ENCODE data around the gene ALDH1L1. TPM values are rescaled to one million over a fixed set of nuclear protein-coding genes. Genes with fewer than 3 reads are reported as not detected.

ALDH1L1 gene
- total and polyA plus RNA-seq, 2 of the 13 experiments (the other 11 are each of a cell fraction or from before 2014, with no cell fraction given): 11.2 to 28.7 TPM

DNA sequence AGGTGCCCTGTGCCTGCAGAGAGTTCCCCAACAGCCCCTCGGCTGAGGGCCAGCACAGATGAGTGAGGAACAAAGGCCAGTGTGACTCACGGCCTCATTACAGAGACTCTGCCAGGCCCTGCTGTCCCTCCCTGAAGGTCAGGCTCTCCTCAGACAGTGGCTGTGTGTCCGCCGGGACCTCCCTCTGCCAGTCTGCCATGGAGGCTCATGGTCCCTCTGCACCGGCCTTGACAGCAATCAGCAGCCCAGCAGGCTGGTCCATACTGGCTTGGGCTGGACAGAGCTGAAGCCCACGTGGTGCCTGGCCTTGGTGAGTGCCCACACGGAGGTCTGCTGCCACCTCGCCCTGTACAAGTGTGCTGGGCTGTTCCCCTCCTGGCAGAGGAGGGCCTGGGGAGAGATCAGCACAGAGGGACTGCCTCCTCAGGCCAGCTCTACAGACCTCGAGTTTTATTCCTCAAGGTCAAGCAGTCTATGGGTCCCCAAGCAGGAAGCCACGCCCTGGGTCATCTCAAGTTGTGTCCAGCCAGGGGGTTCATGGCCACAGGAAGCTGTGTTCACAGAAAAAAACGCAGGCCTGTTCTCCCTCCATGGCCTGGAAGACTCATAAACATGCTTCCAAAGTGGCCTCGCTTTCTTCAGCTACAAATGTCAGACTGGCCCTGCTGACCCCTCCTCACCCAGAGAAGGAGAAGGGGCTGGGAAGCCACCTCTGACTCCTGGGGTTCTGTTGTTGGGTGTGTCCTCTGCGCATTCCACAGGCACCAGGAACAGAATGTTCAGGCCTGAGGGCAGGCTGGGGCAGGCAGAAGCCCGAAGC lies 123.5 kb downstream of the ALDH1L1 start (continued):
- TF ChIP-seq ZNF34 (CRISPR knock-in tag; IDR thresholded peaks at IDR 0.05; ENCODE audit: borderline replicate concordance): no peak
- no peak for TF ChIP-seq PHB2 (IDR thresholded peaks at IDR 0.05; ENCODE audit: partially characterized antibody)
- TF ChIP-seq, protein P1, sequence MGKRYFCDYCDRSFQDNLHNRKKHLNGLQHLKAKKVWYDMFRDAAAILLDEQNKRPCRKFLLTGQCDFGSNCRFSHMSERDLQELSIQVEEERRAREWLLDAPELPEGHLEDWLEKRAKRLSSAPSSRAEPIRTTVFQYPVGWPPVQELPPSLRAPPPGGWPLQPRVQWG (CRISPR knock-in tag; IDR thresholded peaks at IDR 0.05; ENCODE audit: borderline replicate concordance, low read depth): no peak
- TF ChIP-seq ELF1 (CRISPR knock-in tag; IDR thresholded peaks at IDR 0.05): no peak
- no peak for TF ChIP-seq ZNF552 (CRISPR knock-in tag; IDR thresholded peaks at IDR 0.05; ENCODE audit: borderline replicate concordance)
- TF ChIP-seq, protein P2, sequence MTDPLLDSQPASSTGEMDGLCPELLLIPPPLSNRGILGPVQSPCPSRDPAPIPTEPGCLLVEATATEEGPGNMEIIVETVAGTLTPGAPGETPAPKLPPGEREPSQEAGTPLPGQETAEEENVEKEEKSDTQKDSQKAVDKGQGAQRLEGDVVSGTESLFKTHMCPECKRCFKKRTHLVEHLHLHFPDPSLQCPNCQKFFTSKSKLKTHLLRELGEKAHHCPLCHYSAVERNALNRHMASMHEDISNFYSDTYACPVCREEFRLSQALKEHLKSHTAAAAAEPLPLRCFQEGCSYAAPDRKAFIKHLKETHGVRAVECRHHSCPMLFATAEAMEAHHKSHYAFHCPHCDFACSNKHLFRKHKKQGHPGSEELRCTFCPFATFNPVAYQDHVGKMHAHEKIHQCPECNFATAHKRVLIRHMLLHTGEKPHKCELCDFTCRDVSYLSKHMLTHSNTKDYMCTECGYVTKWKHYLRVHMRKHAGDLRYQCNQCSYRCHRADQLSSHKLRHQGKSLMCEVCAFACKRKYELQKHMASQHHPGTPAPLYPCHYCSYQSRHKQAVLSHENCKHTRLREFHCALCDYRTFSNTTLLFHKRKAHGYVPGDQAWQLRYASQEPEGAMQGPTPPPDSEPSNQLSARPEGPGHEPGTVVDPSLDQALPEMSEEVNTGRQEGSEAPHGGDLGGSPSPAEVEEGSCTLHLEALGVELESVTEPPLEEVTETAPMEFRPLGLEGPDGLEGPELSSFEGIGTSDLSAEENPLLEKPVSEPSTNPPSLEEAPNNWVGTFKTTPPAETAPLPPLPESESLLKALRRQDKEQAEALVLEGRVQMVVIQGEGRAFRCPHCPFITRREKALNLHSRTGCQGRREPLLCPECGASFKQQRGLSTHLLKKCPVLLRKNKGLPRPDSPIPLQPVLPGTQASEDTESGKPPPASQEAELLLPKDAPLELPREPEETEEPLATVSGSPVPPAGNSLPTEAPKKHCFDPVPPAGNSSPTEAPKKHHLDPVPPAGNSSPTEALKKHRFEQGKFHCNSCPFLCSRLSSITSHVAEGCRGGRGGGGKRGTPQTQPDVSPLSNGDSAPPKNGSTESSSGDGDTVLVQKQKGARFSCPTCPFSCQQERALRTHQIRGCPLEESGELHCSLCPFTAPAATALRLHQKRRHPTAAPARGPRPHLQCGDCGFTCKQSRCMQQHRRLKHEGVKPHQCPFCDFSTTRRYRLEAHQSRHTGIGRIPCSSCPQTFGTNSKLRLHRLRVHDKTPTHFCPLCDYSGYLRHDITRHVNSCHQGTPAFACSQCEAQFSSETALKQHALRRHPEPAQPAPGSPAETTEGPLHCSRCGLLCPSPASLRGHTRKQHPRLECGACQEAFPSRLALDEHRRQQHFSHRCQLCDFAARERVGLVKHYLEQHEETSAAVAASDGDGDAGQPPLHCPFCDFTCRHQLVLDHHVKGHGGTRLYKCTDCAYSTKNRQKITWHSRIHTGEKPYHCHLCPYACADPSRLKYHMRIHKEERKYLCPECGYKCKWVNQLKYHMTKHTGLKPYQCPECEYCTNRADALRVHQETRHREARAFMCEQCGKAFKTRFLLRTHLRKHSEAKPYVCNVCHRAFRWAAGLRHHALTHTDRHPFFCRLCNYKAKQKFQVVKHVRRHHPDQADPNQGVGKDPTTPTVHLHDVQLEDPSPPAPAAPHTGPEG (CRISPR knock-in tag; IDR thresholded peaks at IDR 0.05): peak; percentile 27; the same call in 1 of the 2 replicates
- no peak for TF ChIP-seq NFYC (CRISPR knock-in tag; IDR thresholded peaks at IDR 0.05)
- no peak for TF ChIP-seq TCF12 (IDR thresholded peaks at IDR 0.05)
- no peak for TF ChIP-seq TCF12 (CRISPR knock-in tag; IDR thresholded peaks at IDR 0.05)
- TF ChIP-seq KAT2B (IDR thresholded peaks at IDR 0.05; ENCODE audit: borderline replicate concordance, low read depth, low read length): no peak
- no peak for TF ChIP-seq MTF2 (CRISPR knock-in tag; IDR thresholded peaks at IDR 0.05; ENCODE audit: borderline replicate concordance)
- no peak for TF ChIP-seq TRIM24 (CRISPR knock-in tag; IDR thresholded peaks at IDR 0.05)
- no peak for TF ChIP-seq AKAP8 (CRISPR knock-in tag; IDR thresholded peaks at IDR 0.05)
- TF ChIP-seq, protein P3, sequence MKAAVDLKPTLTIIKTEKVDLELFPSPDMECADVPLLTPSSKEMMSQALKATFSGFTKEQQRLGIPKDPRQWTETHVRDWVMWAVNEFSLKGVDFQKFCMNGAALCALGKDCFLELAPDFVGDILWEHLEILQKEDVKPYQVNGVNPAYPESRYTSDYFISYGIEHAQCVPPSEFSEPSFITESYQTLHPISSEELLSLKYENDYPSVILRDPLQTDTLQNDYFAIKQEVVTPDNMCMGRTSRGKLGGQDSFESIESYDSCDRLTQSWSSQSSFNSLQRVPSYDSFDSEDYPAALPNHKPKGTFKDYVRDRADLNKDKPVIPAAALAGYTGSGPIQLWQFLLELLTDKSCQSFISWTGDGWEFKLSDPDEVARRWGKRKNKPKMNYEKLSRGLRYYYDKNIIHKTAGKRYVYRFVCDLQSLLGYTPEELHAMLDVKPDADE (CRISPR knock-in tag; IDR thresholded peaks at IDR 0.05): no peak
- no peak for TF ChIP-seq ZNF550 (CRISPR knock-in tag; IDR thresholded peaks at IDR 0.05; ENCODE audit: borderline replicate concordance)
- no peak for TF ChIP-seq NFKBIZ (CRISPR knock-in tag; IDR thresholded peaks at IDR 0.05)
- TF ChIP-seq ZNF143 (CRISPR knock-in tag; IDR thresholded peaks at IDR 0.05): peak; percentile 59; the same call in 1 of the 2 replicates
- TF ChIP-seq, protein P4, sequence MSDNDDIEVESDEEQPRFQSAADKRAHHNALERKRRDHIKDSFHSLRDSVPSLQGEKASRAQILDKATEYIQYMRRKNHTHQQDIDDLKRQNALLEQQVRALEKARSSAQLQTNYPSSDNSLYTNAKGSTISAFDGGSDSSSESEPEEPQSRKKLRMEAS (IDR thresholded peaks at IDR 0.05): peak; percentile 48; the same call in 1 of the 2 replicates
- no peak for TF ChIP-seq TCF7L2 (IDR thresholded peaks at IDR 0.05; ENCODE audit: low read depth, low read length)
- TF ChIP-seq BHLHE40 (IDR thresholded peaks at IDR 0.05; ENCODE audit: low read length): no peak
- no peak for TF ChIP-seq PRPF4 (IDR thresholded peaks at IDR 0.05; ENCODE audit: low read depth, low read length, poor library complexity, severe bottlenecking)
- no peak for TF ChIP-seq EZH2 (conservative IDR thresholded peaks at IDR 0.05; ENCODE audit: low read depth, low read length)
- no peak for TF ChIP-seq TCF7 (IDR thresholded peaks at IDR 0.05; ENCODE audit: low read depth)
- no peak for TF ChIP-seq FLYWCH1 (CRISPR knock-in tag; IDR thresholded peaks at IDR 0.05)
- no peak for TF ChIP-seq ZSCAN31 (CRISPR knock-in tag; IDR thresholded peaks at IDR 0.05; ENCODE audit: low read depth)

Data from HepG2 (cell line).